Neuronal stem cell (in vitro differentiated cells): ENCODE measurements around the gene BCOR.

Experiments used
- DNase-seq: peaks from one replicate; pipeline ENCODE4 v3.0.0-alpha.2; 2013; ENCODE audit warnings: low spot score
- H2AFZ ChIP-seq: one replicate; pipeline ENCODE4 v1.6.1; 2013; ENCODE audit warnings: mild to moderate bottlenecking, low read length, inconsistent platforms
- H2AK5ac ChIP-seq: 2 replicates; pipeline ENCODE4 v1.6.1; 2013; ENCODE audit warnings: low read depth, mild to moderate bottlenecking, inconsistent platforms, low read length, moderate library complexity, mixed read lengths
- H2BK120ac ChIP-seq: 2 replicates; pipeline ENCODE4 v1.6.1; 2013; ENCODE audit warnings: low read depth, mild to moderate bottlenecking, inconsistent platforms, low read length, moderate library complexity, mixed read lengths
- H2BK12ac ChIP-seq: one replicate; pipeline ENCODE4 v1.6.1; 2013; ENCODE audit warnings: low read length, inconsistent platforms
- H2BK15ac ChIP-seq: 2 replicates; pipeline ENCODE4 v1.6.1; 2013; ENCODE audit warnings: mild to moderate bottlenecking, low read length, inconsistent platforms, mixed read lengths
- H2BK5ac ChIP-seq: one replicate; pipeline ENCODE4 v1.6.1; 2013; ENCODE audit warnings: inconsistent platforms, mild to moderate bottlenecking, low read length, moderate library complexity
- H3K14ac ChIP-seq: one replicate; pipeline ENCODE4 v1.6.1; 2013; ENCODE audit warnings: low read length, inconsistent platforms
- H3K18ac ChIP-seq: 2 replicates; pipeline ENCODE4 v1.6.1; 2013; ENCODE audit warnings: low read length, inconsistent platforms
- H3K23ac ChIP-seq: 2 replicates; pipeline ENCODE4 v1.6.1; 2013; ENCODE audit warnings: low read depth, mild to moderate bottlenecking, mixed read lengths, low read length, inconsistent platforms; ENCODE audit not compliant: poor library complexity
- H3K27ac ChIP-seq: replicated peaks from 3 replicates; pipeline ENCODE4 v1.5.1; 2013; ENCODE audit warnings: low read length, inconsistent platforms
- H3K27me3 ChIP-seq, 3 experiments: 2 replicates each; pipeline ENCODE4 v1.6.1; 2013; ENCODE audit warnings: low read length in 3 of 3, mild to moderate bottlenecking in 2 of 3, inconsistent platforms in 1 of 3, low read depth in 1 of 3, mixed read lengths in 1 of 3, moderate library complexity in 1 of 3; ENCODE audit not compliant: control insufficient read depth in 3 of 3, insufficient read depth in 3 of 3
- H3K36me3 ChIP-seq, 2 donors: replicated peaks in 1 of 2; 2 replicates each; pipeline ENCODE4 v1.6.1; 2013; ENCODE audit warnings: low read length in 2 of 2; ENCODE audit not compliant: control insufficient read depth in 2 of 2, insufficient read depth in 2 of 2
- H3K4ac ChIP-seq: 2 replicates; pipeline ENCODE4 v1.6.1; 2013; ENCODE audit warnings: inconsistent platforms, mild to moderate bottlenecking, low read length, moderate library complexity
- H3K4me1 ChIP-seq, 2 donors: 1 replicate in 1 of 2; 2 replicates in 1 of 2; pipeline ENCODE4 v1.6.1; 2013; ENCODE audit warnings: low read length in 2 of 2, low read depth in 1 of 2; ENCODE audit not compliant: control insufficient read depth in 2 of 2, insufficient read depth in 1 of 2
- H3K4me2 ChIP-seq: one replicate; pipeline ENCODE4 v1.6.1; 2013; ENCODE audit warnings: mild to moderate bottlenecking, low read length, inconsistent platforms; ENCODE audit not compliant: insufficient read depth, poor library complexity, severe bottlenecking
- H3K4me3 ChIP-seq, 2 donors: 2 replicates each; pipeline ENCODE4 v1.5.1; 2013; ENCODE audit warnings: low read length in 2 of 2, mild to moderate bottlenecking in 2 of 2, inconsistent platforms in 1 of 2, moderate library complexity in 1 of 2
- H3K79me1 ChIP-seq: one replicate; pipeline ENCODE4 v1.6.1; 2013; ENCODE audit warnings: low read depth, mild to moderate bottlenecking, inconsistent platforms, low read length, moderate library complexity
- H3K9ac ChIP-seq: one replicate; pipeline ENCODE4 v1.6.1; 2013; ENCODE audit warnings: mild to moderate bottlenecking, low read depth, low read length, inconsistent platforms; ENCODE audit not compliant: poor library complexity
- H3K9me3 ChIP-seq, 2 donors: replicated peaks in 1 of 2; 2 replicates each; pipeline versions ENCODE3 to v1.6.1; 2013; ENCODE audit warnings: low read length in 2 of 2, mild to moderate bottlenecking in 2 of 2, inconsistent platforms in 1 of 2, low read depth in 1 of 2, mixed read lengths in 1 of 2, moderate library complexity in 1 of 2; ENCODE audit not compliant: control insufficient read depth in 2 of 2, insufficient read depth in 1 of 2
- H4K8ac ChIP-seq: one replicate; pipeline ENCODE4 v1.6.1; 2013; ENCODE audit warnings: low read depth, mild to moderate bottlenecking, inconsistent platforms, low read length, moderate library complexity
- H4K91ac ChIP-seq: one replicate; pipeline ENCODE4 v1.6.1; 2013; ENCODE audit warnings: low read length, low read depth, mild to moderate bottlenecking, inconsistent platforms; ENCODE audit not compliant: poor library complexity
- WGBS, 2 donors: extraction: QIAGEN DNeasy Blood & Tissue Kit; methylation state at CpG; one replicate each; pipeline ENCODE4 v1.1.7; 2013; ENCODE audit warnings: missing lambda C conversion rate in 2 of 2, mixed read lengths in 1 of 2; ENCODE audit not compliant: insufficient read length in 2 of 2, insufficient replicate concordance in 1 of 2; ENCODE audit errors: extremely low coverage in 2 of 2; 5-methylcytosine and 5-hydroxymethylcytosine counted together

Gene BCOR

DNA sequence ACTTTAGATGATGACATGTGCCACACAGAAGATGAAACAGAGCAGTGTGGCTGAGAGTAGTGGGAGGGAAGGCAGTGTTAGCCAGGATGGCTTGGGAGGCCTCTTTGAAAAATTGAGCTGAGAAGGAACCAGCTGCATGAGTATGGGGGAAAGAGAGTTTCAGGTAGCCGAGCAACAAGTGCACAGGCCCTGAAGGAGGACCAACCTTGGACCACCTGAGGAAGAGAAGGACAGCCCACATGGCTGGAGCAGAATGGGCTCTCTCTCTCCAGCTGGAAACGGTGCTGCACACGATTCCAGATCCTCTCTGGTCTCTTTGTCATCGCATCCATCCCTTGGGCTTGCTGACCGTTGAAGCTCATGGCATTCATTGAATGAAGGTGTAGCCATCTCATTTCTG, 23.9 kb upstream of the BCOR start:
- no peaks in the 10 kb centered on the region for H3K9me3 ChIP-seq
- no peak overlapping the region for H2BK120ac ChIP-seq
- H3K14ac ChIP-seq, result no peak overlapping the region
- H3K4me1 ChIP-seq, result no peaks in the 10 kb centered on the region
- no peaks in the 10 kb centered on the region for H3K36me3 ChIP-seq
- no peak for DNase-seq
- no peak overlapping the region for H4K8ac ChIP-seq
- no peak overlapping the region for H3K27ac ChIP-seq
- H3K27me3 ChIP-seq, result no peaks in the 10 kb centered on the region
- no peak overlapping the region for H3K23ac ChIP-seq
- H2BK5ac ChIP-seq, result no peak overlapping the region
- no peak overlapping the region for H3K18ac ChIP-seq
- no peaks in the 10 kb centered on the region for H3K79me1 ChIP-seq
- no CpG with 5 or more reads among the region's 5 CpGs for WGBS, 2 donors
- no peak overlapping the region for H2BK15ac ChIP-seq
- no peak overlapping the region for H3K4ac ChIP-seq
- H3K9ac ChIP-seq, result no peak overlapping the region
- H4K91ac ChIP-seq, result no peak overlapping the region
- no peak overlapping the region for H2AFZ ChIP-seq
- no peak overlapping the region for H2AK5ac ChIP-seq
- H2BK12ac ChIP-seq, result no peak overlapping the region
- no peak overlapping the region for H3K4me2 ChIP-seq
- no peak overlapping the region for H3K4me3 ChIP-seq

DNA sequence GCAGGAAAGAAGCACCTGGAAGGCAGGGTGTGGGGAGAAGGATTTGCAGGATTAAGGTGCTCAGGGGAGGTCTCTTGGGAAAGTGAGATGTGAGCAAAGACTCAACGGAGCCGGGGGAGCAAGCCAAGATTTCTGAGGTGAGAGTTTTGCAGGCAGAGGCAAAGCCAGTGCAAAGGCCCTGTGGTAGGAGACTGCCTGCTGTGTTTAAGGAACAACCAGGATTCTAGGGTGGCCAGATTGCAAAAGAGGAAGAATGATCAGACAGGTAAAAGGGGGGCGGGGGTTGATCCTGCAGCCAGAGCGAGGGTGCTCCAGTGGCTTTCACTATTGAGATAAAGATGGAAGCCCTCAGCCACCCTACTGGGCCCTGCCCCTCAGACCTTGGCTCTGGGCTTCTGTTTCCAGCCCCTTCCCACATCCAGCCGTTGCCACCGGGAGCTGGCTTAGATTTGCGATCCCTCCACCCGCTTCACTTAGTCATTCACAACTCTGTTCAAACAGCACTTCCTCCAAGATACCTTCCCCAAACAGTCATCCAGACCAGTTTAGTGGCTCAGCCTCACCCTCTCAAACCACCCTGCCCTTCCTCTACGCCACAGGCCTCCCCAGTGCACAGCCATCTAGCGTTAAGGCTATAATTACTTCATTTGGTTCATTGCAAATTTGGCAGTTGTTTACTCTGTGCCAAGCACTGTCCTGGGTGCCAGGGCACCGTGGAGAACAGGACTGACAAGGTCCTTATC, 23.3 kb upstream of the BCOR start:
- DNase-seq, result no peak
- Histone ChIP-seq H3K4me2 (no peak overlapping the region), H2BK15ac (no peak overlapping the region), H2AK5ac (no peak overlapping the region), H3K23ac (no peak overlapping the region), H3K4me3 (no peak overlapping the region), H2BK5ac (no peak overlapping the region), H4K8ac (no peak overlapping the region), H3K27me3 (no peaks in the 10 kb centered on the region), H3K9ac (no peak overlapping the region), H2BK120ac (no peak overlapping the region), H2AFZ (no peak overlapping the region), H3K4ac (no peak overlapping the region), H3K14ac (no peak overlapping the region), H3K4me1 (no peaks in the 10 kb centered on the region), H2BK12ac (no peak overlapping the region), H3K36me3 (no peaks in the 10 kb centered on the region), H3K27ac (no peak overlapping the region), H3K9me3 (no peaks in the 10 kb centered on the region), H4K91ac (no peak overlapping the region), H3K18ac (no peak overlapping the region), H3K79me1 (no peaks in the 10 kb centered on the region)
- no CpG with 5 or more reads among the region's 11 CpGs for WGBS, 2 donors

DNA sequence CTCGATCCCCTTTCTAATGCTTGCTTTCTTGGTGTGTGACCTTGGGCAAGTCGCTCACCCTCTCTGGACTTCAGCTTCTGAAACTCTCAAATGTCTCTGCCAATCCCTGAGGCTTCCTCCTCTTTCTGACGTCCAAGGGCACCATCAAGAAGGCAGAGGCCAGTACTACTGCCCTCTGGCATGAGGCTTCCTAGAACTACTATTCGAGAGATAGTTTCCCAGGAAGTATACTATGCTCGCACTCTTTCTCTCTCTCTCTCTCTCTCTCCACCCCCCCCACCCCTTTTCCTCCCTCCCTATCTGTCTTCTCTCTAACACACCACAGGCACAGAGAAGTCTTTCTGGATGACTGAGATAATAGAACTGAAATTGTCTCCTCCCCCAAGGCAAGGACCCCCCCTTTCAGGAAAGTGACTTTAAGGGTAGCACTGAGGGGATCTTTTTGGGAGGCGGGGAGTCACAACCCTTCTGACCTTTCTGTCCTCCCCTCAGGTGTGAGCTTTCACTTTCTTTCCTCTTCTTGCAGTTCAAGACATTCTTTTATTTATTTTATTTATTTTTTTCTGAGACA, 20.0 kb upstream of the BCOR start:
- Histone ChIP-seq H4K8ac (no peak overlapping the region), H4K91ac (no peak overlapping the region), H3K23ac (no peak overlapping the region), H2BK5ac (no peak overlapping the region), H3K18ac (no peak overlapping the region), H2BK12ac (no peak overlapping the region), H3K36me3 (no peaks in the 10 kb centered on the region), H3K27ac (no peak overlapping the region), H2AFZ (no peak overlapping the region), H2AK5ac (no peak overlapping the region), H3K14ac (no peak overlapping the region), H3K9ac (no peak overlapping the region), H3K27me3 (no peaks in the 10 kb centered on the region), H3K4me3 (no peak overlapping the region), H2BK15ac (no peak overlapping the region), H3K79me1 (no peaks in the 10 kb centered on the region), H3K4ac (no peak overlapping the region), H3K4me1 (no peaks in the 10 kb centered on the region), H3K9me3 (no peaks in the 10 kb centered on the region), H3K4me2 (no peak overlapping the region), H2BK120ac (no peak overlapping the region)
- DNase-seq, result no peak
- no CpG with 5 or more reads among the region's 6 CpGs for WGBS, 2 donors

DNA sequence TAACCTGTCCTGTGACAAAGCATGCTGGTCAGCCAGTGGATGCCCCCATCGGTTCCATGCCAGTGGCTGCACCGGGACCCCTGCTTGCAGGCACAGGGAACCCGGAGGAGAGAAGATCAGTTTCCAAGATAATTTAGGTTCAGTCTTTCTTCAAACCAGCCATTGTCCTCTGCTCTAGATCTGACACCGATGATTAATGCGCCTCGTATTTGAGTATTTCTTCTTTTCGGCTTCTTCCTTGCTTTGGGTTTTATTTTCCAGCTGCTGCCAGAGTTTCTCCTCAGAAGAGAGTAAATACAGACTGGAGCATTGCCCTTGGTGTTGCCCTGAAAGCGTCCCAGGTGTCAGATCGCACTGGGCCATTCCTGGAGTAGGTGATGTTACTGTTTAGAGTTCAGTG, 19.2 kb upstream of the BCOR start:
- Histone ChIP-seq H2AK5ac (no peak overlapping the region), H3K9me3 (no peaks in the 10 kb centered on the region)
- WGBS, 2 donors, result no CpG with 5 or more reads among the region's 9 CpGs

More for the DNA sequence above, 19.2 kb upstream of the BCOR start:
- Histone ChIP-seq H3K4ac (no peak overlapping the region), H4K91ac (no peak overlapping the region), H2BK5ac (no peak overlapping the region), H3K18ac (no peak overlapping the region), H3K4me1 (no peaks in the 10 kb centered on the region), H2BK15ac (no peak overlapping the region), H2BK120ac (no peak overlapping the region), H3K4me2 (no peak overlapping the region), H4K8ac (no peak overlapping the region), H3K4me3 (no peak overlapping the region), H3K14ac (no peak overlapping the region), H3K36me3 (no peaks in the 10 kb centered on the region), H3K27me3 (no peaks in the 10 kb centered on the region), H3K23ac (no peak overlapping the region), H2BK12ac (no peak overlapping the region), H3K9ac (no peak overlapping the region), H2AFZ (no peak overlapping the region), H3K27ac (no peak overlapping the region), H3K79me1 (no peaks in the 10 kb centered on the region)
- DNase-seq, result no peak
